IMR-90 (cell line): ENCODE measurements around the gene RUSF1. TPM values are rescaled to one million over a fixed set of nuclear protein-coding genes. Genes with fewer than 3 reads are reported as not detected.

Experiments
- ATAC-seq: fragments of 200-7000 bp; cut with Tn5 transposase; 2 replicates; pipeline ENCODE4 v1.9.1; 2020; ENCODE audit warnings: low read depth, mild to moderate bottlenecking, moderate library complexity
- BruUV-seq: library from RNA; stranded (reverse); fragments of 400-500 nt; replicated peaks from 2 replicates; lab custom pipeline; 2021; lab: Mats Ljungman, UMichigan
- CTCF ChIA-PET: fragments of 300-600 bp; formaldehyde crosslinking; extraction: SDS; loops from one replicate; lab custom pipeline; 2021; ENCODE audit warnings: antibody characterized with exemption; lab: Yijun Ruan, JAX
- POLR2A ChIA-PET: fragments of 300-600 bp; sonication (Branson Sonifier 250); formaldehyde crosslinking; loops from one replicate; lab custom pipeline; 2022; ENCODE audit warnings: antibody characterized with exemption; ENCODE audit not compliant: unreplicated experiment; lab: Charles Lee
- DNase-seq: peaks from one replicate; pipeline ENCODE4 v3.0.0; 2013
- H2AFZ ChIP-seq: replicated peaks from 2 replicates; pipeline ENCODE3; 2013; ENCODE audit warnings: low read length, mild to moderate bottlenecking; ENCODE audit not compliant: poor library complexity
- H2AK5ac ChIP-seq: 2 replicates; pipeline ENCODE4 v1.6.1; 2013; ENCODE audit warnings: low read depth, low read length, inconsistent platforms
- H2AK9ac ChIP-seq: replicated peaks from 2 replicates; pipeline ENCODE3; 2013; ENCODE audit warnings: mild to moderate bottlenecking, low read depth, low read length, moderate library complexity; ENCODE audit not compliant: poor library complexity
- H2BK120ac ChIP-seq: 2 replicates; pipeline ENCODE4 v1.6.1; 2013; ENCODE audit warnings: low read depth, low read length, inconsistent platforms
- H2BK15ac ChIP-seq: 3 replicates; pipeline ENCODE4 v1.6.1; 2013; ENCODE audit warnings: low read depth, low read length, inconsistent platforms
- H2BK20ac ChIP-seq: 2 replicates; pipeline ENCODE4 v1.6.1; 2013; ENCODE audit warnings: low read depth, mild to moderate bottlenecking, inconsistent platforms, low read length, moderate library complexity
- H2BK5ac ChIP-seq: 2 replicates; pipeline ENCODE4 v1.6.1; 2013; ENCODE audit warnings: mild to moderate bottlenecking, low read depth, low read length, inconsistent platforms; ENCODE audit not compliant: poor library complexity, severe bottlenecking
- H3K14ac ChIP-seq: replicated peaks from 2 replicates; pipeline ENCODE4 v1.6.1; 2013; ENCODE audit warnings: low read depth, low read length, inconsistent platforms
- H3K18ac ChIP-seq: 2 replicates; pipeline ENCODE4 v1.6.1; 2013; ENCODE audit warnings: low read depth, low read length, control low read depth
- H3K23ac ChIP-seq: 2 replicates; pipeline ENCODE4 v1.6.1; 2013; ENCODE audit warnings: low read depth, low read length, inconsistent platforms
- H3K27ac ChIP-seq: 2 replicates; pipeline ENCODE4 v1.5.1; 2013; ENCODE audit warnings: mild to moderate bottlenecking, control low read depth, low read length; ENCODE audit not compliant: insufficient read depth
- H3K27me3 ChIP-seq: 2 replicates; pipeline ENCODE4 v1.6.1; 2013; ENCODE audit warnings: low read length; ENCODE audit not compliant: control insufficient read depth, insufficient read depth
- H3K36me3 ChIP-seq: 2 replicates; pipeline ENCODE4 v1.6.1; 2013; ENCODE audit warnings: low read length, mixed read lengths; ENCODE audit not compliant: control insufficient read depth, insufficient read depth
- H3K4ac ChIP-seq: 2 replicates; pipeline ENCODE4 v1.6.1; 2013; ENCODE audit warnings: low read depth, low read length, inconsistent platforms
- H3K4me1 ChIP-seq: 2 replicates; pipeline ENCODE4 v1.6.1; 2013; ENCODE audit warnings: low read length, mixed read lengths; ENCODE audit not compliant: control insufficient read depth, insufficient read depth
- H3K4me2 ChIP-seq: 2 replicates; pipeline ENCODE4 v1.6.1; 2013; ENCODE audit warnings: low read depth, mild to moderate bottlenecking, control low read depth, low read length, moderate library complexity
- H3K4me3 ChIP-seq: 2 replicates; pipeline ENCODE4 v1.5.1; 2013; ENCODE audit warnings: low read depth, mild to moderate bottlenecking, control low read depth, low read length, moderate library complexity; ENCODE audit not compliant: insufficient read depth
- H3K56ac ChIP-seq: 2 replicates; pipeline ENCODE4 v1.6.1; 2013; ENCODE audit warnings: low read length, inconsistent platforms; ENCODE audit not compliant: insufficient read depth; ENCODE audit errors: extremely low read depth
- H3K79me1 ChIP-seq, 2 experiments: 2 replicates each; pipeline ENCODE4 v1.6.1; 2013; ENCODE audit warnings: low read length in 2 of 2, inconsistent platforms in 1 of 2, low read depth in 1 of 2
- H3K9ac ChIP-seq: 2 replicates; pipeline ENCODE4 v1.6.1; 2013; ENCODE audit warnings: low read depth, low read length, control low read depth
- H3K9me1 ChIP-seq: 2 replicates; pipeline ENCODE4 v1.6.1; 2013; ENCODE audit warnings: low read length, inconsistent platforms; ENCODE audit not compliant: insufficient read depth
- H3K9me3 ChIP-seq: 2 replicates; pipeline ENCODE4 v1.6.1; 2013; ENCODE audit warnings: low read length; ENCODE audit not compliant: control insufficient read depth, insufficient read depth
- H4K20me1 ChIP-seq: 2 replicates; pipeline ENCODE4 v1.6.1; 2013; ENCODE audit warnings: low read length, inconsistent platforms; ENCODE audit not compliant: insufficient read depth
- H4K5ac ChIP-seq: 2 replicates; pipeline ENCODE4 v1.6.1; 2013; ENCODE audit warnings: mild to moderate bottlenecking, low read depth, low read length, control low read depth
- H4K8ac ChIP-seq, 2 experiments: 2 replicates each; pipeline ENCODE4 v1.6.1; 2013; ENCODE audit warnings: low read depth in 2 of 2, low read length in 2 of 2, control low read depth in 1 of 2, inconsistent platforms in 1 of 2
- H4K91ac ChIP-seq: 2 replicates; pipeline ENCODE4 v1.6.1; 2013; ENCODE audit warnings: low read depth, low read length, inconsistent platforms; ENCODE audit not compliant: insufficient read depth
- BHLHE40 ChIP-seq: fragments of 150-350 bp; IDR thresholded peaks from 2 replicates; pipeline ENCODE4 v1.6.1; 2016; ENCODE audit warnings: mild to moderate bottlenecking, low read depth, low read length
- CEBPB ChIP-seq: IDR thresholded peaks from 2 replicates; pipeline ENCODE4 v1.6.1; 2012; ENCODE audit warnings: low read depth, low read length, improper control_type of control experiment
- CHD1 ChIP-seq: IDR thresholded peaks from 2 replicates; pipeline ENCODE4 v1.6.1; 2012; ENCODE audit warnings: low read depth, low read length, improper control_type of control experiment
- FOS ChIP-seq: fragments of 150-350 bp; IDR thresholded peaks from 2 replicates; pipeline ENCODE4 v1.6.1; 2016; ENCODE audit warnings: low read depth, low read length
- MAFK ChIP-seq: IDR thresholded peaks from 2 replicates; pipeline ENCODE4 v1.6.1; 2012; ENCODE audit warnings: low read depth, low read length, improper control_type of control experiment
- MXI1 ChIP-seq: IDR thresholded peaks from 2 replicates; pipeline ENCODE4 v1.6.1; 2012; ENCODE audit warnings: low read depth, mild to moderate bottlenecking, low read length, moderate library complexity, borderline replicate concordance
- NFE2L2 ChIP-seq: fragments of 150-350 bp; IDR thresholded peaks from 2 replicates; pipeline ENCODE4 v1.6.1; 2016; ENCODE audit warnings: low read depth, mild to moderate bottlenecking, low read length
- POLR2A ChIP-seq: IDR thresholded peaks from 2 replicates; pipeline ENCODE4 v1.6.1; 2012; ENCODE audit warnings: mild to moderate bottlenecking, low read depth, low read length
- RAD21 ChIP-seq: IDR thresholded peaks from 2 replicates; pipeline ENCODE4 v1.6.1; 2012; ENCODE audit warnings: low read length, improper control_type of control experiment
- RCOR1 ChIP-seq: IDR thresholded peaks from 2 replicates; pipeline ENCODE4 v1.6.1; 2012; ENCODE audit warnings: mild to moderate bottlenecking, low read length, improper control_type of control experiment; ENCODE audit not compliant: insufficient replicate concordance
- SMC3 ChIP-seq: fragments of 150-350 bp; IDR thresholded peaks from 2 replicates; pipeline ENCODE4 v1.6.1; 2016; ENCODE audit warnings: low read depth, mild to moderate bottlenecking, antibody characterized with exemption, low read length, moderate library complexity
- WGBS, 2 experiments: methylation state at CpG; one replicate each; pipeline versions ENCODE4 v1.1.5 to v1.1.7; 2013; ENCODE audit warnings: missing lambda C conversion rate in 2 of 2; ENCODE audit not compliant: insufficient read length in 1 of 2; ENCODE audit errors: extremely low coverage in 2 of 2; 5-methylcytosine and 5-hydroxymethylcytosine counted together
- dilution Hi-C: fragments of 300-500 bp; cut with HindIII; formaldehyde crosslinking; loops from one replicate; pipeline ENCODE4 v1.14.3; 2018; ENCODE audit warnings: low sequenced_read_pairs; ENCODE audit not compliant: unreplicated experiment
- in situ Hi-C: fragments of 300-500 bp; cut with MboI; formaldehyde crosslinking; loops from 3 replicates; pipeline ENCODE4 v1.14.3; 2019; ENCODE audit warnings: low sequenced_read_pairs, inconsistent platforms, mixed read lengths
- intact Hi-C: fragments of 100-400 bp; cut with micrococcal nuclease; formaldehyde crosslinking; loops from 2 replicates; pipeline ENCODE4 v1.10.0; 2022
- polyA plus RNA-seq, 3 experiments: library from polyadenylated mRNA; depleted of rRNA; stranded (reverse); fragments of >200 nt; gene quantifications; 2 replicates each; pipeline ENCODE4 v1.2.3, GENCODE V29; 2012; ENCODE audit warnings: low replicate concordance in 1 of 3
- total RNA-seq: library from RNA; depleted of rRNA; stranded (reverse); fragments of >200 nt; gene quantifications from 2 replicates; pipeline ENCODE4 v1.2.3, GENCODE V29; 2012
- TF ChIP-seq, protein P1 (sequence below): conservative IDR thresholded peaks from 2 replicates; pipeline ENCODE4 v1.5.1; 2012; ENCODE audit warnings: mild to moderate bottlenecking, low read depth, low read length, improper control_type of control experiment
- TF ChIP-seq, protein P2 (sequence below): fragments of 150-350 bp; IDR thresholded peaks from 2 replicates; pipeline ENCODE4 v1.6.1; 2017; ENCODE audit warnings: mild to moderate bottlenecking, antibody characterized with exemption, low read length, low read depth
- TF ChIP-seq, protein P3 (sequence below): fragments of 150-350 bp; IDR thresholded peaks from 2 replicates; pipeline ENCODE4 v1.6.1; 2016; ENCODE audit warnings: low read depth, mild to moderate bottlenecking, low read length, moderate library complexity, borderline replicate concordance

The RUSF1 gene
- total and polyA plus RNA-seq, 2 of the 4 experiments (the other 2 are of a cell fraction) = 22.9 to 65.0 TPM

DNA sequence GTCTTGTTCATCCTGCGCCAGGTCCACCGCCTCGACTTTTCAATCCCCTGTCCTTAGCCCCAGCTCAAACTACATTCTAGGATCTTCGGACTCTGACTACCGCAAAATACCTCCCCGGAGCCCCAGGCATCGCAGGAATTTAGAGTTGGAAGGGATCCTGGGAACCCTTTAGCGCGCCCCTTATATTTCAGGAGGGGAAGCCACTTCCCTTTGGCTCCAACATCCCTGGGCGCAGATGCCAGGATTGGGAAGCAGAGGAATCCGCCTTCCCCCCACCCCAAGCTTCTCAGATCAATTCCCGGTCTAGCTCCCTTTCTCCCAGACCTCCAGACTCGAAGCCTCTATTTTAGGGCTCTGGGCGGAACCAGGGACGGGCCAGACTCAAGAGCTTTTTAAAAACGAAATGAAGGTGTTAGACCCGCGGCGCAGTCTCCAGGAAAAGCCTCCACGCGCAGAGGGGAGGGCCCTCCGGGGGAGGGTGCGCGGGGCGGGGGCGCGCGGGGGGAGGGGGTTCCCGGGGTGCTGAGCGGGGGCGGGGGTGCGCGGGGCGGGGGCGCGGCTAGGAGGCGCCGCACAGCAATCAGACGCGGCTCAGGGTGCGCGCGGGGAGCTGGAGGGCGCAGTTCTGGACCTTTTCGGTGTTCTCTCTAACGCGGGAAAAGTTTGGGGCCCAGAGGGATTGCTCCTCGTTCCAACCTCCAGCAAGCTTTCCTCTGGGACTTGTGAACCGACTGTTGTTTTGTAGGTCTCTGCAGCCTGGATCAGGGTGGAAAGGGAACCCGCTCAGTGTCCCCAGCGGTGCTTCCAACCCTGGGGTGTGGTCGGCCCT is 21.1 kb upstream of the RUSF1 start:
- dilution Hi-C loops = no loop called here
- no peaks in the 10 kb centered on the region for H3K9me1 ChIP-seq
- BruUV-seq = no TSS peak
- H3K36me3 ChIP-seq = no peaks in the 10 kb centered on the region
- no peak overlapping the region for H3K14ac ChIP-seq
- DNase-seq (peak; percentile 23), ATAC-seq (peak; percentile 78)
- H2BK5ac ChIP-seq = no peak overlapping the region
- H3K4ac ChIP-seq = no peak overlapping the region
- intact Hi-C loops = loop anchor here (2.0 kb wide), 1 partner anchor 21 kb away; the partner anchor contains the start of gene RUSF1
- H3K27ac ChIP-seq = no peak overlapping the region
- H2BK15ac ChIP-seq = no peak overlapping the region
- H3K9me3 ChIP-seq = no peaks in the 10 kb centered on the region
- no peak overlapping the region for H4K91ac ChIP-seq
- ChIA-PET POLR2A (interaction anchor here (0.6 kb wide), 1 partner anchor 307 kb away, joined by 7 read pairs; no protein-coding TSS in a partner anchor), CTCF (no interaction called here)
- H2AK5ac ChIP-seq = no peak overlapping the region
- H4K8ac ChIP-seq = no peak overlapping the region
- in situ Hi-C loops = no loop called here
- peak overlapping the region; percentile 21; the same call in 1 of the 2 replicates for H3K9ac ChIP-seq
- no peak overlapping the region for H3K56ac ChIP-seq
- H3K4me1 ChIP-seq = peaks cover 4% of the 10 kb centered on the region; the same call in 1 of the 2 replicates
- H3K79me1 ChIP-seq = no peaks in the 10 kb centered on the region
- no peak overlapping the region for H3K23ac ChIP-seq
- no peak overlapping the region for H2AK9ac ChIP-seq
- peak overlapping the region; percentile 40 for H3K4me3 ChIP-seq
- H4K5ac ChIP-seq = no peak overlapping the region
- WGBS, 2 experiments = 0% methylated on average over 7 of the region's 52 CpGs; no CpG with 5 or more reads in 1 of the 2 experiments
- H2BK120ac ChIP-seq = no peak overlapping the region
- H2BK20ac ChIP-seq = no peak overlapping the region
- no peak overlapping the region for H3K18ac ChIP-seq
- H3K27me3 ChIP-seq = peaks cover 24% of the 10 kb centered on the region
- peak overlapping the region; percentile 85 for H3K4me2 ChIP-seq
- H2AFZ ChIP-seq = peak overlapping the region; percentile 70
- no peaks in the 10 kb centered on the region for H4K20me1 ChIP-seq
- TF ChIP-seq MAFK (no peak), RCOR1 (no peak), CHD1 (no peak), POLR2A (no peak), SMC3 (no peak), FOS (no peak), MXI1 (no peak), RAD21 (no peak), NFE2L2 (no peak), BHLHE40 (no peak), CEBPB (no peak)
- TF ChIP-seq, protein P1, sequence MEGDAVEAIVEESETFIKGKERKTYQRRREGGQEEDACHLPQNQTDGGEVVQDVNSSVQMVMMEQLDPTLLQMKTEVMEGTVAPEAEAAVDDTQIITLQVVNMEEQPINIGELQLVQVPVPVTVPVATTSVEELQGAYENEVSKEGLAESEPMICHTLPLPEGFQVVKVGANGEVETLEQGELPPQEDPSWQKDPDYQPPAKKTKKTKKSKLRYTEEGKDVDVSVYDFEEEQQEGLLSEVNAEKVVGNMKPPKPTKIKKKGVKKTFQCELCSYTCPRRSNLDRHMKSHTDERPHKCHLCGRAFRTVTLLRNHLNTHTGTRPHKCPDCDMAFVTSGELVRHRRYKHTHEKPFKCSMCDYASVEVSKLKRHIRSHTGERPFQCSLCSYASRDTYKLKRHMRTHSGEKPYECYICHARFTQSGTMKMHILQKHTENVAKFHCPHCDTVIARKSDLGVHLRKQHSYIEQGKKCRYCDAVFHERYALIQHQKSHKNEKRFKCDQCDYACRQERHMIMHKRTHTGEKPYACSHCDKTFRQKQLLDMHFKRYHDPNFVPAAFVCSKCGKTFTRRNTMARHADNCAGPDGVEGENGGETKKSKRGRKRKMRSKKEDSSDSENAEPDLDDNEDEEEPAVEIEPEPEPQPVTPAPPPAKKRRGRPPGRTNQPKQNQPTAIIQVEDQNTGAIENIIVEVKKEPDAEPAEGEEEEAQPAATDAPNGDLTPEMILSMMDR = no peak
- TF ChIP-seq, protein P2, sequence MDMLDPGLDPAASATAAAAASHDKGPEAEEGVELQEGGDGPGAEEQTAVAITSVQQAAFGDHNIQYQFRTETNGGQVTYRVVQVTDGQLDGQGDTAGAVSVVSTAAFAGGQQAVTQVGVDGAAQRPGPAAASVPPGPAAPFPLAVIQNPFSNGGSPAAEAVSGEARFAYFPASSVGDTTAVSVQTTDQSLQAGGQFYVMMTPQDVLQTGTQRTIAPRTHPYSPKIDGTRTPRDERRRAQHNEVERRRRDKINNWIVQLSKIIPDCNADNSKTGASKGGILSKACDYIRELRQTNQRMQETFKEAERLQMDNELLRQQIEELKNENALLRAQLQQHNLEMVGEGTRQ = no peak
- TF ChIP-seq, protein P3, sequence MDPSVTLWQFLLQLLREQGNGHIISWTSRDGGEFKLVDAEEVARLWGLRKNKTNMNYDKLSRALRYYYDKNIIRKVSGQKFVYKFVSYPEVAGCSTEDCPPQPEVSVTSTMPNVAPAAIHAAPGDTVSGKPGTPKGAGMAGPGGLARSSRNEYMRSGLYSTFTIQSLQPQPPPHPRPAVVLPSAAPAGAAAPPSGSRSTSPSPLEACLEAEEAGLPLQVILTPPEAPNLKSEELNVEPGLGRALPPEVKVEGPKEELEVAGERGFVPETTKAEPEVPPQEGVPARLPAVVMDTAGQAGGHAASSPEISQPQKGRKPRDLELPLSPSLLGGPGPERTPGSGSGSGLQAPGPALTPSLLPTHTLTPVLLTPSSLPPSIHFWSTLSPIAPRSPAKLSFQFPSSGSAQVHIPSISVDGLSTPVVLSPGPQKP = no peak
